Mucosa of rectum (tissue), 2 donors: Measurements from ENCODE around the gene TMEM255A.

Source experiments
- H3K27ac ChIP-seq, 2 donors: one replicate each; pipeline ENCODE4 v1.7.0; 2013; ENCODE audit warnings: inconsistent platforms in 2 of 2, low read depth in 2 of 2, low read length in 2 of 2
- H3K27me3 ChIP-seq, 2 donors: one replicate each; pipeline ENCODE4 v1.7.0; 2013; ENCODE audit warnings: low read length in 2 of 2; ENCODE audit not compliant: control insufficient read depth in 2 of 2, insufficient read depth in 2 of 2
- H3K36me3 ChIP-seq, 2 donors: one replicate each; pipeline ENCODE4 v1.7.0; 2013; ENCODE audit warnings: low read length in 2 of 2; ENCODE audit not compliant: control insufficient read depth in 2 of 2, insufficient read depth in 2 of 2
- H3K4me1 ChIP-seq, 2 donors: one replicate each; pipeline ENCODE4 v1.7.0; 2013; ENCODE audit warnings: low read length in 2 of 2, mild to moderate bottlenecking in 1 of 2; ENCODE audit not compliant: control insufficient read depth in 2 of 2, insufficient read depth in 2 of 2
- H3K4me3 ChIP-seq, 2 donors: one replicate each; pipeline ENCODE4 v1.7.0; 2013; ENCODE audit warnings: low read length in 2 of 2
- H3K9ac ChIP-seq, 2 donors: one replicate each; pipeline ENCODE4 v1.7.0; 2013; ENCODE audit warnings: low read length in 2 of 2, low read depth in 1 of 2, mild to moderate bottlenecking in 1 of 2
- H3K9me3 ChIP-seq, 2 donors: one replicate each; pipeline ENCODE4 v1.7.0; 2013; ENCODE audit warnings: low read length in 2 of 2; ENCODE audit not compliant: control insufficient read depth in 2 of 2
- donor health status: healthy.
- donor health status: Normal muscosa, but diverticular disease.

The TMEM255A gene

DNA sequence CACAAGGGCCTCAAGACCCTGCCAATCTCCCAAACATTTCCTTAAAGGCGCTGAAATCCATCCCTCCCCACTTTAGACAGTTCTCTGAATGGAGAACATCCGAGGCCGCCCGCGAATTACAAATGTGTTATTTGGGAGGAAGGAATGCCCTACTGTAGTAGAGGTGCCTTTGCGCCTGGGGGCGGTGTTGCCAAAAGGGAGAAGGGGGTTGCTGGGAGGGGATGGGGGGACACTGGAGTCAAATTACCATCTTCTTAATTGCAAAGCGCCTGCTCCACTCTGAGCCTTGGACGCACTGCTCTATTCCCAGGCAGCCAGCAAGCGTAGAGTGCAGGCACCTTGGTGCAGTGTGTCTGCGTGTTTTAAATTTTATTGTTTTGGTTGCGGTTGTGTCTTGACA, 2.7 kb downstream of the TMEM255A start:
- Histone ChIP-seq H3K4me1 (peaks cover 0 to 2% of the 10 kb centered on the region in 2 donors), H3K4me3 (peak overlapping the region in 1 of 2 donors; percentile 44), H3K27me3 (peaks cover 33 to 36% of the 10 kb centered on the region in 2 donors), H3K9me3 (no peaks in the 10 kb centered on the region), H3K9ac (no peak overlapping the region), H3K36me3 (no peaks in the 10 kb centered on the region), H3K27ac (no peak overlapping the region)

DNA sequence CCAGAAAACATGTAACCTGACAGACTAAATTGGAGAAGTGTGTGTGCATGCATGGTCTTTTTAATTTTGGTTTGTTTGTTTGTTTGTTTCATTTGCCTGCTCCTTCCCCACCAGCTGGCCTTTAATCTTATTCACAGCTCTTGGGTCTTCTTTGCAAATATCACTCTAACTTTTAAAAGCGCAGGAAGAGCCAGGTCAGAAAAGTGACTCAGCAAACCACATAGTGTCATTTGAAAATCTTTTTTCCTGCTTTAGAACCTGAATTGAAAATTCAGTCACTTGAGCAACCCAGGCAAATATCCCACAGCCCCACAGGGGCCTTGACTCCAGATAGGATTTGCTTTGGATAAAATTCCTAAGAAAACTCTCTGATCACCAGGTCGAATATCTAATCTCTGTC, 4.6 kb downstream of the TMEM255A start:
- H3K4me1 ChIP-seq, result peaks cover 0 to 2% of the 10 kb centered on the region in 2 donors

DNA sequence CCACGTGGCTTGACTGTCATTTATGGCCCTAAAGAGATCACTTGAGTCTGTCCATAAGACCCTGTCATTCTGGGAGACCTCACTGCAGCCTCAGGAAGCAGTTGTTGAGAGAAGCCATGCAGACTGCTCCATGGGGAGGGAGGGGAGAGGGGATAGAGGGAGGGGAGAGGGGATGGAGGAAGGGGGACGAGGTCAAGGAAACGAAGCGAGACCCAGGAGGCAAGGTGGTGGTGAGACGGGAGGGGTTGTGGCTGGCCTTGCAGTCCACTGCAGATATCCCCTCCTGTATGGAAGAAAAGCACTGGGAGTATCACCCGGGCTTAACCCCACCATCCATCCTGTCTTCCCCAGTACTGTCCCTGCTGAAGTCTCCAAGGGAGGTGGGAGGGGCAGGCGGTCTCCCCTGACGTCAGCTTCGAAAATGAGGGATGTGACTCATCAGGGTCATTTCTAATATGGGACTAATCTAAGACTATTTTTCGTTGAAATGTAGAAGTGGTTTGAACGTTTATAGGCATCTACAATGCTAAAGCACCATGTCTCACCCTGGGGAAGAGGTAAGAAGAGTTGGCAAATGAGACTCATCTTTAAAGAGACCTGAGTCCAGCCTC, 5.6 kb downstream of the TMEM255A start:
- no peaks in the 10 kb centered on the region for H3K36me3 ChIP-seq
- H3K9me3 ChIP-seq, result no peaks in the 10 kb centered on the region
- H3K4me3 ChIP-seq, result no peak overlapping the region
- no peaks in the 10 kb centered on the region for H3K4me1 ChIP-seq
- no peak overlapping the region for H3K9ac ChIP-seq
- no peak overlapping the region for H3K27ac ChIP-seq
- H3K27me3 ChIP-seq, result peaks cover 23 to 32% of the 10 kb centered on the region in 2 donors

More for the DNA sequence above, 4.6 kb downstream of the TMEM255A start:
- no peak overlapping the region for H3K4me3 ChIP-seq
- peaks cover 28 to 39% of the 10 kb centered on the region in 2 donors for H3K27me3 ChIP-seq
- H3K36me3 ChIP-seq, result no peaks in the 10 kb centered on the region
- no peak overlapping the region for H3K27ac ChIP-seq
- H3K9ac ChIP-seq, result no peak overlapping the region
- no peaks in the 10 kb centered on the region for H3K9me3 ChIP-seq

DNA sequence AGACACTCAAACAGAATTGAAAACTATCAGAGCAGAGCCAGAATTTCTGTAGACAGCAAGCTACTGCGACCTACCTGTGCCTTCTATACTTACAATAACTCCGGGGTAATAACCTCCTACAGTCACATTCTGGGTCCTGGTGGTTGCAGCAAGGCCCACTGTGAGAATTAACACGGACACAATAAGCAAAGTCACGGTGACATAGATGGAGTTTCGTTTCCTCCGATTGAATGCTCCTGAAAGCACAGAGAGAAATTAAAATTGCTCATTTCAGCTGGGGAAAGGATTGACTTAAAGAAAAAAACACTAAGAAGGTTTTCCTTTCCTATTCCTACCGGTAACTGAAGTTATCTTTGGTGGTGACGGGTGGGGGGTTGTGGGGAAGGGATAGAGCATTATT, 7.0 kb downstream of the TMEM255A start:
- Histone ChIP-seq H3K9me3 (no peaks in the 10 kb centered on the region), H3K4me3 (no peak overlapping the region), H3K4me1 (no peaks in the 10 kb centered on the region), H3K36me3 (no peaks in the 10 kb centered on the region), H3K27me3 (peaks cover 21 to 27% of the 10 kb centered on the region in 2 donors), H3K27ac (no peak overlapping the region), H3K9ac (no peak overlapping the region)

DNA sequence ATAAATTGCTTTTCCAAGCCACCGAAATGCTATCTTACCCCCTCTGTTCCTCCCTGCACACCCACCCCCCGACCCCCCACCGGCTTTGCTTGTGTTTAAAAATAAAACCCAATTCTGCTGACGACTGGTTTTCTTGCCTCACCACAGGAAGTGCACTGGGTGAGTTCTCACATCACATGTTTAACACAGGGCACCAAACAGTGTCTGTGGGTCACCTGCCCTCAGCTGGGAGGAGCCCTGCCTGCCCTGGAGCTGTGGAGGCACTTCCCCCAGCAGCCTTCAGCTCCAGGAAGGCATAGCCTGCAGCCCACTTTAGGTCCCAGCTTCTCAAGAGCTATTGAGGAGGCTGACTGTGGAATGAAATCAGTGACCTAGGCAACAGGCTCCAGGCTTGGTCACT, 8.8 kb downstream of the TMEM255A start:
- Histone ChIP-seq H3K4me1 (no peaks in the 10 kb centered on the region), H3K9ac (no peak overlapping the region), H3K4me3 (no peak overlapping the region), H3K9me3 (no peaks in the 10 kb centered on the region), H3K27ac (no peak overlapping the region), H3K36me3 (no peaks in the 10 kb centered on the region), H3K27me3 (peaks cover 21 to 22% of the 10 kb centered on the region in 2 donors)

DNA sequence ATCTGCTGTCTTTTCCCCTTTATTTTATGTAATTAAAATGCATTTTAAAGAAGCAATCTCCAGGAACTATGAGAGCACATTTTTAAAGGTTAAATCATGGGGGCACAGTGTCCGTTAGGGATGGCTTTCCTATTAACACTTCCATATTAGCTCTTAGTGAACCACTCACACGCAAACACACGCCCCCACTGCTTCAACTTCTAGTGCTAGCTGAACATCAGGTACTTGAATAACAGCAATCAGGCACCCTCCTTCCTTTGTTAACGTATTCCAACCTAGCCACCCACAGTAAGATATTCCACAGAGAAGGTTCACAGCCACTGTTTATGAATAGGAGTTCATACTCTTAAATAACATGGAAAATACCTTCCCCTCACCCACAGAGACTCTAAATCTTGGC, 9.3 kb downstream of the TMEM255A start:
- H3K4me1 ChIP-seq, result no peaks in the 10 kb centered on the region
- H3K9me3 ChIP-seq, result no peaks in the 10 kb centered on the region
- no peak overlapping the region for H3K4me3 ChIP-seq
- peaks cover 17 to 18% of the 10 kb centered on the region in 2 donors for H3K27me3 ChIP-seq
- H3K36me3 ChIP-seq, result no peaks in the 10 kb centered on the region
- no peak overlapping the region for H3K9ac ChIP-seq
- H3K27ac ChIP-seq, result no peak overlapping the region

DNA sequence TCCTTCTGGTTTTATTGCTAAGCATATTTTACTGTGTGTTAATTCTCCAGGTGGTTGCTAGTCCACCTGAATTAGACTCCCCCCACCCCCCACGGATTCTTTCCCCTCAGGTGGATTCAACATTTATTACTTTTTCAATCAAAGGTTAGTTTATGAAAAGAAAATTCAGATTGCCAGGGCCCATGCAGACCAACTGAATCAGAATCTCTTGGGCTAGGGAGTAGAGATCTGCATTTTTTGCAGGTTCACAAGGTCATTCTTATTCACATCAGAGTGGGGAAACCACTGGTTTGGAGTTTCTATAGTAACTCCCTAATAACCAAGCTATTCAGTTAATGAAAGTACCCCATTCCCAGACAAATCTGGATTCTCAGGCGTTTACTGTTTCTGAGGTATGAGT, 9.8 kb downstream of the TMEM255A start:
- Histone ChIP-seq H3K4me1 (no peaks in the 10 kb centered on the region), H3K36me3 (no peaks in the 10 kb centered on the region), H3K9ac (no peak overlapping the region), H3K9me3 (no peaks in the 10 kb centered on the region), H3K27me3 (peaks cover 14 to 16% of the 10 kb centered on the region in 2 donors), H3K27ac (no peak overlapping the region), H3K4me3 (no peak overlapping the region)

DNA sequence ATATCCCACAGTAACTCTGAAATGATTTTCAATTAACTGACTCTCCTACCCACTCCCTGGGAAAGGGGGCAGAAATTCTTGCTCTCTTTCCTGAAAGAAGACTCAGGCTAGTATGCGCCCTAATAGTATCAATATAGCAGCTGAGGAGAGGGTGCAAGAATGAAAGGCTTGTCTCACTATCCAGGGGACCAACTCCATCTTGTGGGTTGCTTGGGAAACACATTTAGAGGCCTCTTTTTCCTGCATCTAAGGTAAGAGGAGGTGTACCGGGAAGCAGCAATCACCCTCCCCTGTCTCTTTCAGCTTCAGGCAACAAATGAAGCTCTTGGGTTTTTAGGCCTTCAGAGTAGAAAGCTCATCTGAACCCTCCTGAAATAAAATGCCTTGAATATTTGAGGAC, 11.3 kb downstream of the TMEM255A start:
- Histone ChIP-seq H3K4me3 (no peak overlapping the region), H3K9me3 (no peaks in the 10 kb centered on the region), H3K9ac (no peak overlapping the region), H3K4me1 (no peaks in the 10 kb centered on the region), H3K27ac (no peak overlapping the region), H3K27me3 (peaks cover 7 to 8% of the 10 kb centered on the region in 2 donors), H3K36me3 (no peaks in the 10 kb centered on the region)

DNA sequence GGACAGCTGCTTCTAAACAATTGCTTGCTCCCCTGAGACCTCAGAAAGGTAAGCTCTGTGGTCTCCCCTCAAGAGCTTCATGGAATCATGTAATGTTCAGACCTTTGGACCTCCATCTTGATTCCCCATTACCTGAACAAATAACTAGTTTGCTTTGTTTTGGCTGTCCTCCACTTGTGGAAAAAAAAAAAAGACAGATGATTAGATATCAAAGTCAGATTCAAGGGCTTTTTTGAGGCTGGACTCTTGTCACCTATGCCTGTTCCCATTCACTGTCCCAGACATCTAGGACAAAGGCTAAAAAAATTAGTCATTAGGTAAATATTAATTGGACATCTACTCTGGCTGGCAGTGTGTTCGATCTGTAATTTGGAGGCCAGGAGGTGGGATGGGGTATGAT, 13.3 kb downstream of the TMEM255A start:
- no peaks in the 10 kb centered on the region for H3K9me3 ChIP-seq
- H3K9ac ChIP-seq, result no peak overlapping the region
- peaks cover 3% of the 10 kb centered on the region in 2 donors for H3K27me3 ChIP-seq
- no peak overlapping the region for H3K27ac ChIP-seq
- no peaks in the 10 kb centered on the region for H3K4me1 ChIP-seq
- no peak overlapping the region for H3K4me3 ChIP-seq
- H3K36me3 ChIP-seq, result no peaks in the 10 kb centered on the region

DNA sequence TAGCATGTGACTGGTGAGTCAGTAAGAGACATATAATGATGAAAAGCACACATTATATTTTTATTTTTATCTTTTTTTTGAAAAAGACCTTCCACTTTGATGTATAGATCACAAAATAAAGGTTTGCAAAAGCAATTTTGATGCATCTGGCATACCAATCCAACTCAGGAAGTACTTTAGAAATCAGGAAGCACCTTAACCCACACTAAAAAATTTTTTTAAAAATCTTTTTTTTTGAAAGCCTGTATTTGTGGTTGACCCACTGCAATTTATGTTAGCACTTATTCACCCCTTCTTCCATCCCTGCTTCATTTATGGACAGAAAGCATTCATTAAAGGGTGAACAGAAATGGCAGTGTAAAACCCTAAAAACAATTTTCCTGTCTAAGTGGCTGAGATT, 16.6 kb downstream of the TMEM255A start:
- no peak overlapping the region for H3K4me3 ChIP-seq
- H3K36me3 ChIP-seq, result no peaks in the 10 kb centered on the region
- H3K4me1 ChIP-seq, result no peaks in the 10 kb centered on the region
- peaks cover 0 to 3% of the 10 kb centered on the region in 2 donors for H3K27me3 ChIP-seq
- no peak overlapping the region for H3K27ac ChIP-seq
- H3K9me3 ChIP-seq, result no peaks in the 10 kb centered on the region
- no peak overlapping the region for H3K9ac ChIP-seq
